ENCODE measurements around the gene ELAVL3.

ELAVL3 gene

DNA sequence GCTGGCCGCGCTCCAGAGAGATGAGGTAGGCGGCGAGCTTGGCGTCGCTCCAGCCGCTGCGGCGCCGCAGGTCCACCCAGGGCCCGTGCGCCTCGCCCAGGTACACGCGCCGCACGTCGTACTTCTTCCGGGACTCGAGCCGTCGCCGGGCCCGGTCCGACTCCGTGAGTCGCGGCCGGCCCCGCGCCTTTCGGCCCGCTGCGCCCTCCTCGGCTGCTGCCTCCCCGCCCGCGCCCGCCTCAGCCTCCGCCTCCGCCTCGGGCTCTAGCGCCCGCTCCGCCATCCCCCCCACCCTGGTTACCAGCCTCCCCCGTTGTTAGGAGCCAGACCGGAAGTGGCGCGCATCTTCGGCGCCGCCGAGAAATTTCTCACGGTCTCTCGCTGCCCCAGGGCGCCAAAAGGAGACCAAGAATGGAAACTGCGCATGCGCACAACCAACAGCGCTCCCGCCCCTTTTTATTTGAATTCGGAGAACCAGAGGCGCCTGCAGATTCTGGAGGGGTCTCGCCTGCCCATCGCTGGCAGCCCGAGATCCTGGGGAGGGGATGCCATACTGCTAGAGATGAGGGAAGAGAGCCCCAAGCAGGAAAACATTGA lies 24.8 kb upstream of the ELAVL3 start, which contains the start of gene ZNF653:
Gene ZNF653, minus strand, starts transcription at position 336 of the 597 bp plus-strand sequence. Its CDS starts 53 bp downstream, at position 283.
- Histone ChIP-seq H3K4me1 (ENCODE audit: control insufficient read depth, insufficient read depth, low read length) (peaks cover 9% of the 10 kb centered on the region), H3K27ac (ENCODE audit: insufficient read depth, low read depth, low read length, poor library complexity, severe bottlenecking) (peak within 1 kb of the TSS; percentile 91), H3K27me3 (ENCODE audit: control insufficient read depth, insufficient read depth, low read length, poor library complexity, severe bottlenecking) (no peaks in the 10 kb centered on the region), H3K9me3 (ENCODE audit: control insufficient read depth, low read length) (no peaks in the 10 kb centered on the region), H3K36me3 (ENCODE audit: control insufficient read depth, insufficient read depth, low read length) (no peaks in the 10 kb centered on the region), H3K4me3 (ENCODE audit: insufficient read depth, low read depth, low read length) (peak within 1 kb of the TSS; percentile 78)
- 0% methylated on average over 65 of the region's 65 CpGs for whole genome bisulfite sequencing, 2 experiments

DNA sequence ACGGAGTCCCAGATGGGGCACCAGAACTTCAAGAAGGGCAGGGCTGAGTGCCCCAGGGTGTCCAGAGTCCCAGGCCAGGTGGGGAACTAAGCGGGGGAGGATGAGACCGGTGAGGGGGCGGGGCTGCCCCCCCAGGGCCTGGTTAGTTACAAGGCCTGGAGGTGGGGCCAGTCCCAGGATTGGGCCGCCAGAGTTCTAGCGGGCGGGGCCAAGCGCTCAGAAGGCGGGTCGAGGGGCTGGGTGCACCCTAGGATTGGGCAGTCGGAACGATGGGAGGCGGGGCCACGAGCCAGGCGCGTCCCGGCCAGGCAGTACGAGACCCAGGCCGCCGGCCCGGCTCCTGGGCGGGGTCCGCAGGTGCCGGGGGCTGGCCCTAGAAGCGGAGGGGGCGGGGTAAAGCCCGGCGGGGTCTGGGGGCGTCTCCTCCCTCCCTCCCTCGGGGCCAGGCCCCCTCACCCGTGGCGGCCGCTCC lies 24.2 kb upstream of the ELAVL3 start:
- no peaks in the 10 kb centered on the region for H3K27me3 ChIP-seq (ENCODE audit: control insufficient read depth, insufficient read depth, low read length, poor library complexity, severe bottlenecking)
- H3K4me1 ChIP-seq (ENCODE audit: control insufficient read depth, insufficient read depth, low read length) = peaks cover 9% of the 10 kb centered on the region
- 0% methylated on average over 33 of the region's 33 CpGs for WGBS, 2 experiments
- peak overlapping the region; percentile 91 for H3K27ac ChIP-seq (ENCODE audit: insufficient read depth, low read depth, low read length, poor library complexity, severe bottlenecking)
- H3K9me3 ChIP-seq (ENCODE audit: control insufficient read depth, low read length) = no peaks in the 10 kb centered on the region
- peak overlapping the region; percentile 78 for H3K4me3 ChIP-seq (ENCODE audit: insufficient read depth, low read depth, low read length)
- H3K36me3 ChIP-seq (ENCODE audit: control insufficient read depth, insufficient read depth, low read length) = no peaks in the 10 kb centered on the region

DNA sequence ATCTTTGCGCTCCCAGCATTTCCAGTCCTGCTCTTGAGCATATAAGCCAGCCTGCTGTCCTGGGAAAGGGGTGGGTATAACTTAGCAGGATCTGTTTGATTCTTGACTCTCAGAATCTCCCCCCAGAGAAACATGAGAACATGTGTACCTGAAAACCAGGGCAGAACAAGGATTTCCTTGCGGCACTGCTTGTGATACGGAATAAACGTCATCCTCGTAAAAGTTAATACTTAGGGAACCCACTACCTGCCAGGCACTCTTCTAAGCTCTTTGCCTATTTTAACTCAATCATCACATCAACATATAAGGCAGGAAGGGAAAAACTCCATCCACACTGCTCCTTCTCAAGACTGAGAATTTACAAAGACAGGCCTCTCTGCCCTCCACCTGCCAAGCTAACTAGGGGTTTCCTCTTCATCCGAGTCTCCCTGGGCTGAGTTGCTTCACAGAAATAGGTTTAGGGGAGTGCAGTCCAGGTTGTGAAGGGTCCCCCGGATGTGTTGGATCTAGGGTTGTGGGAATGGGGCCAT lies 23.7 kb upstream of the ELAVL3 start:
- no peak overlapping the region for H3K27ac ChIP-seq (ENCODE audit: insufficient read depth, low read depth, low read length, poor library complexity, severe bottlenecking)
- H3K27me3 ChIP-seq (ENCODE audit: control insufficient read depth, insufficient read depth, low read length, poor library complexity, severe bottlenecking) = no peaks in the 10 kb centered on the region
- no peaks in the 10 kb centered on the region for H3K36me3 ChIP-seq (ENCODE audit: control insufficient read depth, insufficient read depth, low read length)
- H3K4me3 ChIP-seq (ENCODE audit: insufficient read depth, low read depth, low read length) = peak overlapping the region; percentile 78
- WGBS, 2 experiments = 68 to 69% methylated on average over 7 of the region's 7 CpGs
- no peaks in the 10 kb centered on the region for H3K9me3 ChIP-seq (ENCODE audit: control insufficient read depth, low read length)
- H3K4me1 ChIP-seq (ENCODE audit: control insufficient read depth, insufficient read depth, low read length) = peaks cover 9% of the 10 kb centered on the region

DNA sequence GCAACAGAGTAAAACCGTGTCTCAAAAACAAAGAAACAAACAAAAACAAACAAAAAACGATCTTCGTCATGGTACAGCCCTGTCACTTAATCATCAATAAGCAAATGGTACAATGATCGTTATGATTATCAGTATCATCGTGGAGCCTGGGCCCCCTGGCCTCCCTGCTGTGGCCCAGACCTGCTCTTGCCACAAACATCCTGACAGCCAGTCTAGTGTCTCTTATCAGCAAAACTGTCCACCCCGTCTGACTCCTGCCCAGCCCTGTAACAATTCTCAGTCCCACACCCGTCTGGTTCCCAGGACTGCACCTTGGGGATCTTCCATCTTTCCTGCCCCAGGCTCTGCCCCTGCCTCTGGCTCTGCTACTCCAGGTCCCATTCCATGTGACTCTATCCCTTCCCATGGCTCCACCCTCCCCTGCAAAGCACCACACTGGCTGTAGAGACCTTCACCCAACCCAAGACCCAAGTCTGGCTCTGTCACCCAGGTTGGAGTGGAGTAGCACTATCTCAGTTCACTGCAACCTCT lies 19.1 kb upstream of the ELAVL3 start:
- Histone ChIP-seq H3K27me3 (ENCODE audit: control insufficient read depth, insufficient read depth, low read length, poor library complexity, severe bottlenecking) (no peaks in the 10 kb centered on the region), H3K4me1 (ENCODE audit: control insufficient read depth, insufficient read depth, low read length) (no peaks in the 10 kb centered on the region), H3K27ac (ENCODE audit: insufficient read depth, low read depth, low read length, poor library complexity, severe bottlenecking) (no peak overlapping the region), H3K9me3 (ENCODE audit: control insufficient read depth, low read length) (no peaks in the 10 kb centered on the region), H3K4me3 (ENCODE audit: insufficient read depth, low read depth, low read length) (no peak overlapping the region), H3K36me3 (ENCODE audit: control insufficient read depth, insufficient read depth, low read length) (peaks cover 5% of the 10 kb centered on the region)
- 93% methylated on average over 7 of the region's 7 CpGs for WGBS, 2 experiments

DNA sequence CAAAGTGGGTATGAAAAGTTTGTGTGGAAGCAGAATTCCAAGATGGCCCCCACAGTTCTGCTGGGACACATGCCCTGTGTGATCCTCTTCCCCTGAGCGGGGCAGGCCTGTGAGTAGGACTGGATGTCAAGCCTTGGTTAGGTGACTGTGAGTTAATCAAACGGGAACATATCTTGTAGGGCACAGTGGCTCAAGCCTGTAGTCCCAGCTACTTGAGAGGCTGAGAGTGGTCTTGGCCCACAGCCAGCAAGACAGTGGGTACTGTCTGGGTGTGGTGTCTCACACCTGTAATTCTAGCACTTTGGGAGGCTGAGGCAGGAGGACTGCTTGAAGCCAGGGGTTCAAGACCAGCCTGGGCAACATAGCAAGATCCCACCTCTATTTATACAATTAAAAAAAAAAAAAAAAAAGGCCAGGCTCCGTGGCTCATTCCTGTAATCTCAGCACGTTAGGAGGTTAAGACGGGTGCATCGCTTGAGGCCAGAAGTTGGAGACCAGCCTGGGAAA lies 18.4 kb upstream of the ELAVL3 start:
- Histone ChIP-seq H3K27ac (ENCODE audit: insufficient read depth, low read depth, low read length, poor library complexity, severe bottlenecking) (no peak overlapping the region), H3K27me3 (ENCODE audit: control insufficient read depth, insufficient read depth, low read length, poor library complexity, severe bottlenecking) (no peaks in the 10 kb centered on the region), H3K4me1 (ENCODE audit: control insufficient read depth, insufficient read depth, low read length) (no peaks in the 10 kb centered on the region), H3K9me3 (ENCODE audit: control insufficient read depth, low read length) (no peaks in the 10 kb centered on the region), H3K4me3 (ENCODE audit: insufficient read depth, low read depth, low read length) (no peak overlapping the region), H3K36me3 (ENCODE audit: control insufficient read depth, insufficient read depth, low read length) (peaks cover 5% of the 10 kb centered on the region)
- 94 to 95% methylated on average over 6 of the region's 6 CpGs for WGBS, 2 experiments

DNA sequence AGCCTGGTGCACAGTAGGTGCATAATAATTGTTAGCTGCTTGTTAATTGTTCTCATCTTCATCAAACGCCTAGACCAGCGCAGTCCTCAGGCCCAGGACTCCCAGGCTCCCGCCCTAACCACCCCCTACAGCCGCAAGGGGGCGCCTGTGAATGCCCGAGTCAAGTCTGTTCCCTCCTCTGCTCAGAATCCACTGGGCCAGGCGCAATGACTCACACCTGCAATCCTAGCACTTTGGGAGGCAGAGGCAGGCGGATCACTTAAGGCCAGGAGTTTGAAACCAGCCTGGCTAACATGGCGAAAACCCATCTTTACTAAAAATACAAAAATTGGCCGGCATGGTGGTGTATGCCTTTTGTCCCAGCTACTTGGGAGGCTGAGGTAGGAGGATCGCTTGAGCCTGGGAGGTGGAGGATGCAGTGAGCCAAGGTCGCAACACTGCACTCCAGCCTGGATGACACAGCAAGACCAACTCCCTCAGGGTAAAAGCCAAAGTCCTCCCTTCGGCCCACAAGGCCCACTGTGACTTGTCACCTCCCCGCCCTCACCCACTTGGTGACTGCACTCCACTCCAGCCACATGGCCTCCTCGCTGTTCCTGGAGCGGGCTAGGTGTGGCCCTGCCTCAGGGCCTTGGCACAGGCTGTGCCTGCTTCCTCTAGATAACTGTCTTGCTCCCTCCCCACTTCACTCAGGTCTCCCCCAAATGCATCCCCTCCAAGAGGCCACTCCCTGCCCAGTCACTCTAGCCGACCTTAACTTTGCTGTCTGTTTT lies 15.7 kb upstream of the ELAVL3 start:
- no peaks in the 10 kb centered on the region for H3K27me3 ChIP-seq (ENCODE audit: control insufficient read depth, insufficient read depth, low read length, poor library complexity, severe bottlenecking)
- 68 to 69% methylated on average over 17 of the region's 17 CpGs for WGBS, 2 experiments
- peaks cover 5% of the 10 kb centered on the region for H3K36me3 ChIP-seq (ENCODE audit: control insufficient read depth, insufficient read depth, low read length)
- H3K27ac ChIP-seq (ENCODE audit: insufficient read depth, low read depth, low read length, poor library complexity, severe bottlenecking) = no peak overlapping the region
- H3K4me3 ChIP-seq (ENCODE audit: insufficient read depth, low read depth, low read length) = no peak overlapping the region
- no peaks in the 10 kb centered on the region for H3K4me1 ChIP-seq (ENCODE audit: control insufficient read depth, insufficient read depth, low read length)
- no peaks in the 10 kb centered on the region for H3K9me3 ChIP-seq (ENCODE audit: control insufficient read depth, low read length)

DNA sequence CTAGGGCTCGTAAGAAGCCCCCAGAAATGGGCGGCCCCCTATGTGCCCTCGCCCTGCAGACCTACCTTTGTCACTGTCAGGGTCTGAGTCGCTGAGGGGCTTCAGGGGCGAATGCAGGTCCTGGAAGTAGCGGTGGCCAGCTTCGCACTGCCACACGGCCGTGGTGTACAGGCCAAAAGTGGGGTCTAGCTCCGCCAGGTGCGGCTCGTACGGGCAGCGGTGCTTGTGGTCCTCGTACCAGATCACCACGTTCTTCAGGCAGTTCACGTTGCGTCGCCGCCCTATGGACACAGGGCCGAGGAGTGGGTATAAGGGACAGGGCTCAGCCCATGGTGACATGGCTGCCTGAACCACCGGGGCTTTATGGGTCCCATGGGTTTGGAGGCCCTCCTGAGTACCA lies 15.0 kb upstream of the ELAVL3 start:
- Histone ChIP-seq H3K4me1 (ENCODE audit: control insufficient read depth, insufficient read depth, low read length) (no peaks in the 10 kb centered on the region), H3K36me3 (ENCODE audit: control insufficient read depth, insufficient read depth, low read length) (peaks cover 5% of the 10 kb centered on the region), H3K27ac (ENCODE audit: insufficient read depth, low read depth, low read length, poor library complexity, severe bottlenecking) (no peak overlapping the region), H3K9me3 (ENCODE audit: control insufficient read depth, low read length) (no peaks in the 10 kb centered on the region), H3K27me3 (ENCODE audit: control insufficient read depth, insufficient read depth, low read length, poor library complexity, severe bottlenecking) (no peaks in the 10 kb centered on the region), H3K4me3 (ENCODE audit: insufficient read depth, low read depth, low read length) (no peak overlapping the region)
- 95 to 96% methylated on average over 22 of the region's 22 CpGs for WGBS, 2 experiments

DNA sequence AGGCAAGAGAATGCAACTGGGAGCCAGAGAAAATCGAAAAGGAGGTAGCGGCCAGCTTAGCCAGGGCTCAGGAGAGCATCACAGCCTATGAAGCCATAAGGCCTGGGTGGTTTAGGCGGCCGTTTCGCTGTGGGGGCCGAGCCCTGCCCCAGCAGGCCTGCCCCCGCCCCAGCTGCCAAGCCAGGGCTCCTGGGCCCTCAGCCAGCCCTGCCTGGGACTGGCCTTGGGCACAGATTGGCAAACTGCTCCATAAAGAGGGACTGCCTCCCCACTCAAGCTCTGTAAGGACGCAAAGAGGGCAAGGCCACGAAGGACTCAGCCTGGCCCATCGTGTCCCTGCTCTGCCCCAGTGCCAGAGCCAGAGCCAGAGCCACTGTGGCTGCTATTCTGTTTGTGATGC lies 14.6 kb upstream of the ELAVL3 start:
- H3K36me3 ChIP-seq (ENCODE audit: control insufficient read depth, insufficient read depth, low read length) = peaks cover 5% of the 10 kb centered on the region

DNA sequence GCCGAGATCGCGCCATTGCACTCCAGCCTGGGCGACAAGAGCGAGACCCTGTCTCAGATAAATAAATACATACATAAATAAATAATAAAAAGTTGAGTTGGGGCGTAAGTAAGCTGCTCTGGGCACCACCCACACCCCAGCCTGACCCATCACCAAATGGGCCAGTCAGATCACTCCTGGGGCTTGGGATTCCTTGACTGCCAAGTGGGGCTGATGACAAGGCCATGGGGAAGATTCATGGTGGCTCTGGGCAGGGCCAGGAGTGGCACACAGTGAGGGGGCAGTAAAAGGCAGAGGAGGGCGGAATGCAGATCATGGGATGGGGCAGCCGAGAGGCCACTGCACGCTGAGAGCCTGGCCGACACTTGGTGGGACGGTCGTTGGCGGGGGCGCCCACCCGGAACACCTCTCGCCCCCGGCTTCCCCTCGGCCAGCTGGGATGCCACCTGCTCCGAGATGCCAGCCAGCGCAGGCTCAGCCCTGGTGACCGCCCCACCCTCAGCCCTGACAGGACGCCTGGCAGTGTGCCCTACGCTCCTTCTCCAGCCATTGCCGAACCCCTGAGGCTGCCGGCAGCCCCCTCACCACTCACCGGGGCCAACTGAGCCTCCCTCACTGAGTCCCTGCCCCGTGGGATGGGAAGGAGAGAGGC lies 13.9 kb upstream of the ELAVL3 start:
- Histone ChIP-seq H3K9me3 (ENCODE audit: control insufficient read depth, low read length) (no peaks in the 10 kb centered on the region), H3K36me3 (ENCODE audit: control insufficient read depth, insufficient read depth, low read length) (peaks cover 5% of the 10 kb centered on the region), H3K27me3 (ENCODE audit: control insufficient read depth, insufficient read depth, low read length, poor library complexity, severe bottlenecking) (no peaks in the 10 kb centered on the region), H3K27ac (ENCODE audit: insufficient read depth, low read depth, low read length, poor library complexity, severe bottlenecking) (no peak overlapping the region), H3K4me1 (ENCODE audit: control insufficient read depth, insufficient read depth, low read length) (no peaks in the 10 kb centered on the region), H3K4me3 (ENCODE audit: insufficient read depth, low read depth, low read length) (no peak overlapping the region)
- 95 to 96% methylated on average over 25 to 26 of the region's 27 CpGs for WGBS, 2 experiments

More for the DNA sequence above, 14.6 kb upstream of the ELAVL3 start:
- no peaks in the 10 kb centered on the region for H3K4me1 ChIP-seq (ENCODE audit: control insufficient read depth, insufficient read depth, low read length)
- H3K9me3 ChIP-seq (ENCODE audit: control insufficient read depth, low read length) = no peaks in the 10 kb centered on the region
- no peaks in the 10 kb centered on the region for H3K27me3 ChIP-seq (ENCODE audit: control insufficient read depth, insufficient read depth, low read length, poor library complexity, severe bottlenecking)
- no peak overlapping the region for H3K4me3 ChIP-seq (ENCODE audit: insufficient read depth, low read depth, low read length)
- H3K27ac ChIP-seq (ENCODE audit: insufficient read depth, low read depth, low read length, poor library complexity, severe bottlenecking) = no peak overlapping the region
- WGBS, 2 experiments = 96% methylated on average over 10 of the region's 10 CpGs

Measured in ectodermal cell (in vitro differentiated cells).